MCF 10A (cell line): ENCODE measurements around the gene PTPRN2. TPM values are rescaled to one million over a fixed set of nuclear protein-coding genes. Genes with fewer than 3 reads are reported as not detected.

Source experiments
- BruUV-seq: library from RNA; stranded (reverse); fragments of 400-500 nt; replicated peaks from 2 replicates; lab custom pipeline; 2021; lab: Mats Ljungman, UMichigan
- CTCF ChIA-PET: fragments of 300-600 bp; sonication (Branson Sonifier 250); formaldehyde crosslinking; extraction: SDS; loops from one replicate; lab custom pipeline; 2021; ENCODE audit warnings: antibody characterized with exemption, inconsistent platforms; lab: Yijun Ruan, JAX
- POLR2A ChIA-PET: fragments of 300-600, 350-650 bp; sonication (Branson Sonifier 250); formaldehyde crosslinking; extraction: SDS; loops from one replicate; lab custom pipeline; 2020; ENCODE audit warnings: antibody characterized with exemption, inconsistent platforms; lab: Yijun Ruan, JAX
- DNase-seq: peaks from one replicate; pipeline ENCODE4 v3.0.0-alpha.2; 2018; ENCODE audit not compliant: unreplicated experiment
- H3K27ac Mint-ChIP-seq: one replicate; pipeline ENCODE4 v1.8.0; 2022; ENCODE audit warnings: mild to moderate bottlenecking, low read depth, mixed read lengths; ENCODE audit not compliant: unreplicated experiment
- H3K27me3 Mint-ChIP-seq: one replicate; pipeline ENCODE4 v1.8.0; 2022; ENCODE audit warnings: mixed read lengths; ENCODE audit not compliant: insufficient read depth, unreplicated experiment
- H3K36me3 Mint-ChIP-seq: one replicate; pipeline ENCODE4 v1.8.0; 2022; ENCODE audit warnings: mild to moderate bottlenecking, moderate library complexity, mixed read lengths; ENCODE audit not compliant: insufficient read depth, unreplicated experiment
- H3K4me1 Mint-ChIP-seq: one replicate; pipeline ENCODE4 v1.8.0; 2022; ENCODE audit warnings: mixed read lengths; ENCODE audit not compliant: insufficient read depth, unreplicated experiment
- H3K4me3 Mint-ChIP-seq: one replicate; pipeline ENCODE4 v1.8.0; 2022; ENCODE audit warnings: mild to moderate bottlenecking, moderate library complexity, mixed read lengths; ENCODE audit not compliant: unreplicated experiment
- H3K9me3 Mint-ChIP-seq: one replicate; pipeline ENCODE4 v1.8.0; 2022; ENCODE audit warnings: mixed read lengths; ENCODE audit not compliant: unreplicated experiment
- CTCF ChIP-seq: fragments of 200-600 bp; IDR thresholded peaks from one replicate; pipeline ENCODE4 v1.8.0; 2022; ENCODE audit warnings: antibody characterized with exemption, mild to moderate bottlenecking; ENCODE audit not compliant: unreplicated experiment
- intact Hi-C: fragments of 100-400 bp; cut with micrococcal nuclease; formaldehyde crosslinking; loops from 2 replicates; pipeline ENCODE4 v1.14.1; 2022
- total RNA-seq: library from RNA; stranded (reverse); gene quantifications from 2 replicates; pipeline ENCODE4 v1.2.3, GENCODE V29; 2022

PTPRN2 gene
- total RNA-seq, 1 experiment from 2014 or later = 4.5 TPM

DNA sequence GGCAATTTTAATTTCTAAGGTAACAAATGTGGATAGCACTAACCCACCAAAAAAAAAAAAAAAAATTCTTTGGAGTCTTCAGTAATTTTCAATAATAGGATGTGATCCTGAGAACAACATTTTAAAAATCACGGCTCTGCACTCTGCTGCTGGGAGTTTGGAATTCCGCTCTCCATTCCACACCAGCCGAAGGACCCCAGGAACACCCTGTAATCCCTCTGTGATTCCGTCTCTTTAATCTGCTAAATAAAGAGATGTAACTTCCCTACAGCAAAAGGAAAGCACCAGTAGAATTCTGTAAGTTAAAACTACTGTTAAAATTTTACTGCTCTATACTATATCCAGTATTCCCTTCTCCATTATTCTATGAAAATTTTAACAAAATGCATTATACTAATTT, 284.5 kb downstream of the PTPRN2 start:
- POLR2A ChIA-PET = interaction anchor here (0.6 kb wide), 2 partner anchors 116 to 412 kb away, joined by 3 read pairs; no protein-coding TSS in a partner anchor
- BruUV-seq = no TSS peak
- no peak for TF ChIP-seq CTCF
- intact Hi-C loops = no loop called here
- CTCF ChIA-PET = interaction anchor here (0.6 kb wide), 1 partner anchor 53 kb away, joined by 4 read pairs; no protein-coding TSS in a partner anchor
- no peak overlapping the region for H3K4me3 Mint-ChIP-seq
- H3K27me3 Mint-ChIP-seq = no peaks in the 10 kb centered on the region
- peaks cover 3% of the 10 kb centered on the region for H3K4me1 Mint-ChIP-seq
- peaks cover 15% of the 10 kb centered on the region for H3K9me3 Mint-ChIP-seq
- peaks cover 12% of the 10 kb centered on the region for H3K36me3 Mint-ChIP-seq
- no peak for DNase-seq
- H3K27ac Mint-ChIP-seq = no peak overlapping the region

GRCh38 chr7:158302274-158303070, 285.2 kb downstream of the PTPRN2 start:
- BruUV-seq = no TSS peak
- intact Hi-C loops = no loop called here
- CTCF ChIA-PET = interaction anchor here (0.5 to 0.6 kb wide), 2 partner anchors 53 to 78 kb away, joined by 3 to 4 read pairs; no protein-coding TSS in a partner anchor
- peaks cover 4% of the 10 kb centered on the region for H3K4me1 Mint-ChIP-seq
- no peaks in the 10 kb centered on the region for H3K27me3 Mint-ChIP-seq
- no peak overlapping the region for H3K27ac Mint-ChIP-seq
- TF ChIP-seq CTCF = no peak
- H3K4me3 Mint-ChIP-seq = no peak overlapping the region
- H3K9me3 Mint-ChIP-seq = peaks cover 15% of the 10 kb centered on the region
- POLR2A ChIA-PET = interaction anchor here (0.6 kb wide), 1 partner anchor 411 kb away, joined by 3 read pairs; no protein-coding TSS in a partner anchor
- peaks cover 12% of the 10 kb centered on the region for H3K36me3 Mint-ChIP-seq
- DNase-seq = peak; percentile 16

GRCh38 chr7:158301207-158301606, 286.4 kb downstream of the PTPRN2 start:
- no TSS peak for BruUV-seq
- no peak overlapping the region for H3K4me3 Mint-ChIP-seq
- H3K27ac Mint-ChIP-seq = no peak overlapping the region
- intact Hi-C loops = no loop called here
- H3K36me3 Mint-ChIP-seq = peaks cover 12% of the 10 kb centered on the region
- peaks cover 4% of the 10 kb centered on the region for H3K4me1 Mint-ChIP-seq
- POLR2A ChIA-PET = interaction anchor here (1.3 kb wide), 1 partner anchor 99 kb away, joined by 3 read pairs; no protein-coding TSS in a partner anchor
- H3K9me3 Mint-ChIP-seq = peaks cover 15% of the 10 kb centered on the region
- TF ChIP-seq CTCF = no peak
- CTCF ChIA-PET = no interaction called here
- H3K27me3 Mint-ChIP-seq = no peaks in the 10 kb centered on the region
- no peak for DNase-seq

DNA sequence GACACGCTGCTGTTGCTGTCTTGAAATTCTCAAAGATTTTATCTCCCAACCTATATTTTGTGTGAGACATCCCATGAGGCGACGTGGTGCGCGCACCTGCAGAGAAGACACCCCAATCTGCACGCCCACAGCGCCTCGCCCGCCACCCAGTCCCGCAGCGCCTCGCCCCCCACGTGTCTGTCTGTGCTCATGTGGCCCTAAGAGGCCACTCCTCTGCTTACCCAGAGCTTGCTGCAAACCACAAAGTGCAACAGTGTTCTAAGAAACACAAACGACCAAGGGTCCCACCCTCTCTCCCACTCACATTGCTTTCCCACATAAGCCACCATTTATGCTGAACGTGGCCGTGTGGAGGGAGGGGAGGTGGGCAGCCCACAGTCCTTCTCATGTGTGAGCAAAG, 287.2 kb downstream of the PTPRN2 start:
- Mint-ChIP-seq H3K4me1 (peaks cover 4% of the 10 kb centered on the region), H3K4me3 (no peak overlapping the region), H3K27ac (no peak overlapping the region), H3K27me3 (no peaks in the 10 kb centered on the region), H3K9me3 (peaks cover 20% of the 10 kb centered on the region), H3K36me3 (peaks cover 12% of the 10 kb centered on the region)
- CTCF ChIA-PET = no interaction called here
- TF ChIP-seq CTCF = no peak
- intact Hi-C loops = no loop called here
- no peak for DNase-seq
- POLR2A ChIA-PET = interaction anchor here (1.3 kb wide), 1 partner anchor 98 kb away, joined by 3 read pairs; no protein-coding TSS in a partner anchor
- no TSS peak for BruUV-seq
